Hepatocyte (in vitro differentiated cells): Measurements from ENCODE around the gene GTPBP2.

Source experiments
- EZH2phosphoT487 ChIP-seq: fragments of 200-600 bp; sonication (generic); IDR thresholded peaks from one replicate; pipeline ENCODE4 v1.6.1; 2018; ENCODE audit warnings: antibody characterized with exemption, mild to moderate bottlenecking, low read depth, moderate library complexity; ENCODE audit not compliant: unreplicated experiment, severe bottlenecking
- TF ChIP-seq, protein P1 (sequence below): fragments of 200-600 bp; sonication (generic); IDR thresholded peaks from 2 replicates; pipeline ENCODE4 v1.5.1; 2016; ENCODE audit warnings: antibody characterized with exemption, mild to moderate bottlenecking; ENCODE audit not compliant: poor library complexity

- no peak for TF ChIP-seq EZH2phosphoT487
- TF ChIP-seq, protein P1, sequence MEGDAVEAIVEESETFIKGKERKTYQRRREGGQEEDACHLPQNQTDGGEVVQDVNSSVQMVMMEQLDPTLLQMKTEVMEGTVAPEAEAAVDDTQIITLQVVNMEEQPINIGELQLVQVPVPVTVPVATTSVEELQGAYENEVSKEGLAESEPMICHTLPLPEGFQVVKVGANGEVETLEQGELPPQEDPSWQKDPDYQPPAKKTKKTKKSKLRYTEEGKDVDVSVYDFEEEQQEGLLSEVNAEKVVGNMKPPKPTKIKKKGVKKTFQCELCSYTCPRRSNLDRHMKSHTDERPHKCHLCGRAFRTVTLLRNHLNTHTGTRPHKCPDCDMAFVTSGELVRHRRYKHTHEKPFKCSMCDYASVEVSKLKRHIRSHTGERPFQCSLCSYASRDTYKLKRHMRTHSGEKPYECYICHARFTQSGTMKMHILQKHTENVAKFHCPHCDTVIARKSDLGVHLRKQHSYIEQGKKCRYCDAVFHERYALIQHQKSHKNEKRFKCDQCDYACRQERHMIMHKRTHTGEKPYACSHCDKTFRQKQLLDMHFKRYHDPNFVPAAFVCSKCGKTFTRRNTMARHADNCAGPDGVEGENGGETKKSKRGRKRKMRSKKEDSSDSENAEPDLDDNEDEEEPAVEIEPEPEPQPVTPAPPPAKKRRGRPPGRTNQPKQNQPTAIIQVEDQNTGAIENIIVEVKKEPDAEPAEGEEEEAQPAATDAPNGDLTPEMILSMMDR, result no peak
These were observed 14.7 kb downstream of the GTPBP2 start for GRCh38 chr6:43614396-43614730.
